ENCODE data around the gene PPM1A.

PPM1A gene

GRCh38 chr14:60249321-60250256, 568 bp downstream of the PPM1A start:
- TF ChIP-seq BHLHE40 (IDR thresholded peaks at IDR 0.05; ENCODE audit: borderline replicate concordance) (no peak), CTBP1 (IDR thresholded peaks at IDR 0.05; ENCODE audit: borderline replicate concordance) (no peak)
- ChIA-PET POLR2A (interaction anchor here (0.6 to 2.7 kb wide), 59 partner anchors 9 to 1607 kb away, joined by 3 to 24 read pairs (median 4); partner anchors contain the start of genes DHRS7, JKAMP, L3HYPDH and PCNX4), CTCF (interaction anchor here (0.8 to 1.0 kb wide), 2 partner anchors 82 to 285 kb away, joined by 3 to 4 read pairs; no protein-coding TSS in a partner anchor)
- peak; percentile 75 for DNase-seq (ENCODE audit: extremely low spot score)

GRCh38 chr14:60250257-60251035, 1.4 kb downstream of the PPM1A start:
- TF ChIP-seq FOXM1 (IDR thresholded peaks at IDR 0.05; ENCODE audit: borderline replicate concordance) (no peak), L3MBTL2 (conservative IDR thresholded peaks at IDR 0.05) (no peak), HDGF (IDR thresholded peaks at IDR 0.05; ENCODE audit: borderline replicate concordance) (no peak), PKNOX1 (IDR thresholded peaks at IDR 0.05) (no peak), TARDBP (IDR thresholded peaks at IDR 0.05) (no peak), ELF4 (IDR thresholded peaks at IDR 0.05) (no peak), LEF1 (IDR thresholded peaks at IDR 0.05; ENCODE audit: borderline replicate concordance) (no peak), SUZ12 (IDR thresholded peaks at IDR 0.05) (no peak), SP1 (IDR thresholded peaks at IDR 0.05) (no peak), ARNT (IDR thresholded peaks at IDR 0.05) (no peak), FOXK2 (IDR thresholded peaks at IDR 0.05) (no peak), NFRKB (IDR thresholded peaks at IDR 0.05) (no peak), BHLHE40 (IDR thresholded peaks at IDR 0.05; ENCODE audit: borderline replicate concordance) (no peak), ZNF384 (IDR thresholded peaks at IDR 0.05) (no peak), CTBP1 (IDR thresholded peaks at IDR 0.05; ENCODE audit: borderline replicate concordance) (no peak), FOXA1 (IDR thresholded peaks at IDR 0.05) (no peak)
- POLR2A ChIA-PET: interaction anchor here (0.9 to 1.1 kb wide), 3 partner anchors 11 to 77 kb away, joined by 4 read pairs; no protein-coding TSS in a partner anchor
- peak; percentile 17 for DNase-seq (ENCODE audit: extremely low spot score)
- CTCF ChIA-PET: interaction anchor here (0.6 kb wide), 1 partner anchor 159 kb away, joined by 3 read pairs; no protein-coding TSS in a partner anchor

- no peak for DNase-seq (ENCODE audit: extremely low spot score)
- ChIA-PET CTCF (interaction anchor here (0.7 kb wide), 1 partner anchor 311 kb away, joined by 3 read pairs; no protein-coding TSS in a partner anchor), POLR2A (no interaction called here)
- no peak for TF ChIP-seq HDGF (IDR thresholded peaks at IDR 0.05; ENCODE audit: borderline replicate concordance)
- no peak for TF ChIP-seq SP1 (IDR thresholded peaks at IDR 0.05)
- no peak for TF ChIP-seq TARDBP (IDR thresholded peaks at IDR 0.05)
- TF ChIP-seq BHLHE40 (IDR thresholded peaks at IDR 0.05; ENCODE audit: borderline replicate concordance): no peak
These were observed 2.9 kb downstream of the PPM1A start for GRCh38 chr14:60251877-60252276.

GRCh38 chr14:60252630-60253029, 3.6 kb downstream of the PPM1A start:
- ChIA-PET CTCF (interaction anchor here (0.7 kb wide), 1 partner anchor 310 kb away, joined by 3 read pairs; no protein-coding TSS in a partner anchor), POLR2A (no interaction called here)
- no peak for TF ChIP-seq FOXM1 (IDR thresholded peaks at IDR 0.05; ENCODE audit: borderline replicate concordance)
- no peak for TF ChIP-seq SP1 (IDR thresholded peaks at IDR 0.05)
- no peak for TF ChIP-seq ELF4 (IDR thresholded peaks at IDR 0.05)
- TF ChIP-seq SUZ12 (IDR thresholded peaks at IDR 0.05): no peak
- TF ChIP-seq CTBP1 (IDR thresholded peaks at IDR 0.05; ENCODE audit: borderline replicate concordance): no peak
- no peak for TF ChIP-seq HDGF (IDR thresholded peaks at IDR 0.05; ENCODE audit: borderline replicate concordance)
- no peak for TF ChIP-seq TARDBP (IDR thresholded peaks at IDR 0.05)
- no peak for TF ChIP-seq FOXA1 (IDR thresholded peaks at IDR 0.05)
- no peak for TF ChIP-seq FOXK2 (IDR thresholded peaks at IDR 0.05)
- TF ChIP-seq L3MBTL2 (conservative IDR thresholded peaks at IDR 0.05): no peak
- no peak for TF ChIP-seq ZNF384 (IDR thresholded peaks at IDR 0.05)
- TF ChIP-seq LEF1 (IDR thresholded peaks at IDR 0.05; ENCODE audit: borderline replicate concordance): no peak
- no peak for TF ChIP-seq BHLHE40 (IDR thresholded peaks at IDR 0.05; ENCODE audit: borderline replicate concordance)
- TF ChIP-seq NFRKB (IDR thresholded peaks at IDR 0.05): no peak
- TF ChIP-seq ARNT (IDR thresholded peaks at IDR 0.05): no peak
- no peak for DNase-seq (ENCODE audit: extremely low spot score)

- ChIA-PET POLR2A (no interaction called here), CTCF (no interaction called here)
- no peak for DNase-seq (ENCODE audit: extremely low spot score)
- TF ChIP-seq HDGF (IDR thresholded peaks at IDR 0.05; ENCODE audit: borderline replicate concordance) (no peak), PKNOX1 (IDR thresholded peaks at IDR 0.05) (no peak), FOXM1 (IDR thresholded peaks at IDR 0.05; ENCODE audit: borderline replicate concordance) (no peak), SUZ12 (IDR thresholded peaks at IDR 0.05) (no peak), NFRKB (IDR thresholded peaks at IDR 0.05) (no peak), ELF4 (IDR thresholded peaks at IDR 0.05) (no peak), LEF1 (IDR thresholded peaks at IDR 0.05; ENCODE audit: borderline replicate concordance) (no peak)
These were observed 4.6 kb downstream of the PPM1A start for GRCh38 chr14:60253649-60254048.

- ChIA-PET CTCF (no interaction called here), POLR2A (no interaction called here)
- DNase-seq (ENCODE audit: extremely low spot score): no peak
- TF ChIP-seq ZNF384 (IDR thresholded peaks at IDR 0.05): no peak
- no peak for TF ChIP-seq NFRKB (IDR thresholded peaks at IDR 0.05)
- no peak for TF ChIP-seq ELF4 (IDR thresholded peaks at IDR 0.05)
- TF ChIP-seq SP1 (IDR thresholded peaks at IDR 0.05): no peak
- no peak for TF ChIP-seq TARDBP (IDR thresholded peaks at IDR 0.05)
- TF ChIP-seq BHLHE40 (IDR thresholded peaks at IDR 0.05; ENCODE audit: borderline replicate concordance): no peak
These were observed 5.2 kb downstream of the PPM1A start for GRCh38 chr14:60254176-60254575.
